HepG2 (cell line): ENCODE measurements around the gene HMCN2. TPM values are rescaled to one million over a fixed set of nuclear protein-coding genes. Genes with fewer than 3 reads are reported as not detected.

ENCODE experiments used
- ATAC-seq: fragments of 200-7000 bp; cut with Tn5 transposase; 3 replicates; pipeline ENCODE4 v1.9.1; 2020; ENCODE audit warnings: mild to moderate bottlenecking, moderate library complexity
- BruUV-seq: library from RNA; stranded (reverse); fragments of 400-500 nt; replicated peaks from 2 replicates; lab custom pipeline; 2021; lab: Mats Ljungman, UMichigan
- CTCF ChIA-PET: fragments of 300-600 bp; formaldehyde crosslinking; extraction: SDS; loops from one replicate; lab custom pipeline; 2021; ENCODE audit warnings: low total read pairs, inconsistent platforms, low intra/inter-chr PET ratio; lab: Yijun Ruan, JAX
- POLR2A ChIA-PET: fragments of 350-600 bp; sonication (Branson Sonifier 250); formaldehyde crosslinking; loops from one replicate; lab custom pipeline; 2020; ENCODE audit warnings: antibody characterized with exemption, inconsistent platforms; lab: Yijun Ruan, JAX
- DNase-seq: peaks from one replicate; pipeline ENCODE4 v3.0.0-alpha.2; 2015; ENCODE audit warnings: low spot score
- FAIRE-seq: peaks from 3 replicates; lab custom pipeline; 2011; peaks lifted over from hg19 to GRCh38; lab: Jason Lieb, UNC
- H2AFZ ChIP-seq: one replicate; pipeline ENCODE4 v1.6.1; 2011; ENCODE audit warnings: low read length, inconsistent platforms
- H3K27ac ChIP-seq: fragments of 300-600 bp; 3 replicates; pipeline ENCODE4 v1.8.0; 2011; ENCODE audit warnings: mixed run types, mild to moderate bottlenecking, mixed read lengths, low read length, inconsistent platforms; ENCODE audit not compliant: insufficient read depth; ENCODE audit errors: extremely low read length
- H3K27me3 ChIP-seq, 2 experiments: fragments of 200-600 bp in 1 of 2; 2 replicates in 1 of 2; 3 replicates in 1 of 2; pipeline versions ENCODE4 v1.6.0 to v1.8.0; 2011; ENCODE audit warnings: low read length in 2 of 2, mild to moderate bottlenecking in 2 of 2, moderate library complexity in 2 of 2, inconsistent platforms in 1 of 2; ENCODE audit not compliant: insufficient read depth in 2 of 2, control insufficient read depth in 1 of 2
- H3K36me3 ChIP-seq, 2 experiments: fragments of 200-600 bp in 1 of 2; replicated peaks in 1 of 2; 2 replicates in 1 of 2; 3 replicates in 1 of 2; pipeline versions ENCODE4 v1.5.1 to v1.8.0; 2011; ENCODE audit warnings: low read length in 2 of 2, inconsistent platforms in 1 of 2; ENCODE audit not compliant: insufficient read depth in 2 of 2, control insufficient read depth in 1 of 2
- H3K4me1 ChIP-seq: 2 replicates; pipeline ENCODE4 v1.5.1; 2012; ENCODE audit warnings: low read length, inconsistent platforms; ENCODE audit not compliant: insufficient read depth
- H3K4me2 ChIP-seq: 2 replicates; pipeline ENCODE4 v1.6.0; 2011; ENCODE audit warnings: low read depth, low read length, inconsistent platforms
- H3K4me3 ChIP-seq, 3 experiments: fragments of 200-600 bp in 1 of 3; sonication (generic), shearing (Covaris generic) in 1 of 3; replicated peaks in 1 of 3; 2 replicates each; pipeline ENCODE4 v1.5.1; 2011 to 2016; ENCODE audit warnings: low read length in 3 of 3, inconsistent platforms in 2 of 3, low read depth in 2 of 3, mild to moderate bottlenecking in 2 of 3, control low read depth in 1 of 3, mixed read lengths in 1 of 3; ENCODE audit not compliant: insufficient read depth in 1 of 3
- H3K79me2 ChIP-seq: one replicate; pipeline ENCODE4 v1.6.1; 2011; ENCODE audit warnings: low read length, inconsistent platforms; ENCODE audit not compliant: insufficient read depth
- H3K9ac ChIP-seq: 2 replicates; pipeline ENCODE4 v1.6.0; 2011; ENCODE audit warnings: mild to moderate bottlenecking, low read depth, low read length, inconsistent platforms; ENCODE audit not compliant: insufficient read depth
- H3K9me3 ChIP-seq: 2 replicates; pipeline ENCODE4 v1.5.1; 2012; ENCODE audit warnings: mild to moderate bottlenecking, low read length
- H4K20me1 ChIP-seq: 2 replicates; pipeline ENCODE4 v1.6.0; 2011; ENCODE audit warnings: inconsistent platforms, mild to moderate bottlenecking, low read length, moderate library complexity; ENCODE audit not compliant: insufficient read depth
- CREB1 ChIP-seq, 2 experiments: fragments of 450-650 bp in 1 of 2; IDR thresholded peaks; 2 replicates each; pipeline ENCODE4 v1.6.1; 2016 to 2017; ENCODE audit warnings: control low read depth in 1 of 2, mild to moderate bottlenecking in 1 of 2, missing compliant biosample characterization in 1 of 2, missing genetic modification characterization in 1 of 2
- DNMT3B ChIP-seq: conservative IDR thresholded peaks from 2 replicates; pipeline ENCODE4 v1.6.1; 2016; ENCODE audit warnings: missing biosample characterization, control low read depth
- DRAP1 ChIP-seq: IDR thresholded peaks from 2 replicates; pipeline ENCODE4 v1.6.1; 2016; ENCODE audit warnings: missing genetic modification reagents, missing compliant biosample characterization
- ETS1 ChIP-seq: sonication (generic); formaldehyde crosslinking; IDR thresholded peaks from 2 replicates; pipeline ENCODE4 v1.4.0; 2020; ENCODE audit warnings: missing genetic modification reagents
- MAF1 ChIP-seq: sonication (generic); formaldehyde crosslinking; IDR thresholded peaks from 2 replicates; pipeline ENCODE4 v1.5.0; 2020; ENCODE audit warnings: missing genetic modification reagents, borderline replicate concordance
- NCOR1 ChIP-seq: fragments of 200-600 bp; sonication (generic); IDR thresholded peaks from 2 replicates; pipeline ENCODE4 v1.7.0; 2017; ENCODE audit warnings: antibody characterized with exemption, low read length, borderline replicate concordance
- NFATC3 ChIP-seq: sonication (generic); formaldehyde crosslinking; IDR thresholded peaks from 2 replicates; pipeline ENCODE4 v1.5.1; 2020; ENCODE audit warnings: mild to moderate bottlenecking, missing genetic modification reagents
- PLSCR1 ChIP-seq: sonication (generic); formaldehyde crosslinking; IDR thresholded peaks from 2 replicates; pipeline ENCODE4 v1.5.0; 2020; ENCODE audit warnings: missing genetic modification reagents, mild to moderate bottlenecking, borderline replicate concordance
- SOX6 ChIP-seq, 2 experiments: fragments of 450-650 bp in 1 of 2; sonication (generic) in 1 of 2; formaldehyde crosslinking in 1 of 2; IDR thresholded peaks; 2 replicates each; pipeline versions ENCODE4 v1.4.0 to v1.6.1; 2017 to 2020; ENCODE audit warnings: antibody characterized with exemption in 1 of 2, mild to moderate bottlenecking in 1 of 2, missing genetic modification reagents in 1 of 2
- SPEN ChIP-seq: sonication (generic); formaldehyde crosslinking; IDR thresholded peaks from 2 replicates; pipeline ENCODE4 v1.5.1; 2020; ENCODE audit warnings: low read depth, mild to moderate bottlenecking, missing genetic modification reagents
- ZNF512B ChIP-seq: sonication (generic); formaldehyde crosslinking; IDR thresholded peaks from 2 replicates; pipeline ENCODE4 v1.5.1; 2020; ENCODE audit warnings: missing genetic modification reagents, mild to moderate bottlenecking, borderline replicate concordance
- ZNF552 ChIP-seq: sonication (generic); formaldehyde crosslinking; IDR thresholded peaks from 2 replicates; pipeline ENCODE4 v1.9.0; 2022; ENCODE audit warnings: missing genetic modification reagents, mild to moderate bottlenecking, borderline replicate concordance
- ZNF607 ChIP-seq: sonication (generic); formaldehyde crosslinking; IDR thresholded peaks from 2 replicates; pipeline ENCODE4 v1.5.1; 2020; ENCODE audit warnings: missing genetic modification reagents, mild to moderate bottlenecking, borderline replicate concordance
- ZNF660 ChIP-seq: sonication (generic); formaldehyde crosslinking; IDR thresholded peaks from 2 replicates; pipeline ENCODE4 v1.5.1; 2020; ENCODE audit warnings: mild to moderate bottlenecking, low read depth, missing genetic modification reagents, borderline replicate concordance
- ZNF737 ChIP-seq: sonication (generic); formaldehyde crosslinking; IDR thresholded peaks from 2 replicates; pipeline ENCODE4 v1.5.0; 2020; ENCODE audit warnings: missing genetic modification reagents, mild to moderate bottlenecking, borderline replicate concordance
- ZNF746 ChIP-seq: sonication (generic); formaldehyde crosslinking; IDR thresholded peaks from 2 replicates; pipeline ENCODE4 v1.8.0; 2022; ENCODE audit warnings: mild to moderate bottlenecking, missing genetic modification reagents
- ZNF782 ChIP-seq: sonication (generic); formaldehyde crosslinking; IDR thresholded peaks from 2 replicates; pipeline ENCODE4 v1.4.0; 2020; ENCODE audit warnings: missing genetic modification reagents, mild to moderate bottlenecking, borderline replicate concordance
- WGBS: methylation state at CpG from one replicate; pipeline ENCODE4 v1.1.6; 2017; ENCODE audit warnings: low lambda C conversion rate; 5-methylcytosine and 5-hydroxymethylcytosine counted together
- in situ Hi-C: cut with HindIII; loops from 2 replicates; pipeline ENCODE4 v1.10.0; 2017; ENCODE audit warnings: low pct_unique_long_range_greater_than_20kb; ENCODE audit not compliant: extremely low pct_ligation_motif_present
- intact Hi-C: fragments of 100-400 bp; cut with micrococcal nuclease; formaldehyde crosslinking; loops from one replicate; pipeline ENCODE4 v1.10.0; 2022; ENCODE audit not compliant: unreplicated experiment
- polyA plus RNA-seq, 8 experiments: library from polyadenylated mRNA; depleted of rRNA in 3 of 8; stranded (reverse) in 7 of 8; unstranded in 1 of 8; fragments of >200 nt; fragmentation: Illumina TruSeq in 4 of 8; extraction: Trizol in 4 of 8; gene quantifications; 2 replicates each; pipeline versions ENCODE4 v1.2.1 to v1.2.3, GENCODE V29; 2011 to 2016; ENCODE audit warnings: low read depth in 4 of 8, missing spikeins in 1 of 8, mixed read lengths in 1 of 8; ENCODE audit not compliant: insufficient read depth in 1 of 8
- total RNA-seq, 5 experiments: library from RNA; depleted of rRNA; stranded (reverse); fragments of >200 nt; fragmentation: Illumina TruSeq; extraction: Trizol; gene quantifications; 2 replicates each; pipeline ENCODE4 v1.2.3, GENCODE V29; 2016; ENCODE audit warnings: low read depth in 1 of 5
- TF ChIP-seq, protein P1 (sequence below): IDR thresholded peaks from 2 replicates; pipeline ENCODE4 v1.6.1; 2016

Gene HMCN2
- total and polyA plus RNA-seq, 2 of the 13 experiments (the other 11 are each of a cell fraction or from before 2014, with no cell fraction given), result 0.09 TPM; not detected in 1

GRCh38 chr9:130244548-130245165, 20.9 kb upstream of the HMCN2 start:
- ATAC-seq (no peak), FAIRE-seq (no peak), DNase-seq (no peak)
- Histone ChIP-seq H3K27me3 (peaks cover 0 to 6% of the 10 kb centered on the region in 2 experiments; a peak in 2 of 5 replicates), H3K4me1 (peaks cover 30% of the 10 kb centered on the region), H4K20me1 (no peaks in the 10 kb centered on the region), H3K4me3 (no peak overlapping the region), H3K4me2 (no peak overlapping the region), H3K27ac (no peak overlapping the region), H2AFZ (no peak overlapping the region), H3K9me3 (no peaks in the 10 kb centered on the region), H3K9ac (no peak overlapping the region), H3K79me2 (no peaks in the 10 kb centered on the region), H3K36me3 (no peaks in the 10 kb centered on the region)
- in situ Hi-C loops, result no loop called here
- 39% methylated on average over 3 of the region's 13 CpGs for WGBS
- POLR2A ChIA-PET, result no interaction called here
- no peak for TF ChIP-seq ZNF607 (CRISPR knock-in tag)
- TF ChIP-seq ZNF512B (CRISPR knock-in tag), result no peak
- no peak for TF ChIP-seq ZNF660 (CRISPR knock-in tag)
- TF ChIP-seq, protein P1, sequence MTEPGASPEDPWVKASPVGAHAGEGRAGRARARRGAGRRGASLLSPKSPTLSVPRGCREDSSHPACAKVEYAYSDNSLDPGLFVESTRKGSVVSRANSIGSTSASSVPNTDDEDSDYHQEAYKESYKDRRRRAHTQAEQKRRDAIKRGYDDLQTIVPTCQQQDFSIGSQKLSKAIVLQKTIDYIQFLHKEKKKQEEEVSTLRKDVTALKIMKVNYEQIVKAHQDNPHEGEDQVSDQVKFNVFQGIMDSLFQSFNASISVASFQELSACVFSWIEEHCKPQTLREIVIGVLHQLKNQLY (CRISPR knock-in tag), result no peak
- TF ChIP-seq NFATC3, result no peak
- no peak for TF ChIP-seq DNMT3B (CRISPR knock-in tag)
- no peak for TF ChIP-seq ZNF737 (CRISPR knock-in tag)
- no peak for TF ChIP-seq MAF1
- TF ChIP-seq ETS1, result no peak
- TF ChIP-seq ZNF782, result no peak
- TF ChIP-seq DRAP1 (CRISPR knock-in tag), result no peak
- TF ChIP-seq PLSCR1 (CRISPR knock-in tag), result no peak
- TF ChIP-seq NCOR1, result no peak
- TF ChIP-seq SOX6 (IDR thresholded peaks at IDR 0.05), result no peak
- TF ChIP-seq SOX6 (CRISPR knock-in tag; IDR thresholded peaks at IDR 0.05), result no peak
- no peak for TF ChIP-seq ZNF746 (CRISPR knock-in tag)
- no peak for TF ChIP-seq CREB1 (IDR thresholded peaks at IDR 0.05)
- TF ChIP-seq CREB1 (CRISPR knock-in tag; IDR thresholded peaks at IDR 0.05), result no peak
- no peak for TF ChIP-seq ZNF552
- TF ChIP-seq SPEN (CRISPR knock-in tag), result no peak
- CTCF ChIA-PET, result no interaction called here
- BruUV-seq, result no TSS peak
- intact Hi-C loops, result no loop called here
